Retinal pigment epithelial cell (primary cell): ENCODE results near the gene C4orf51.
"Not testable (repeated sequence)": the region's sequence is repeated elsewhere in the genome, so short reads cannot be mapped to it uniquely, and the experiment has no call there.

Experiments used
- DNase-seq: peaks from one replicate; pipeline ENCODE4 v3.0.0-alpha.2; 2010; ENCODE audit warnings: low read depth
- H3K4me3 ChIP-seq: 2 replicates; pipeline ENCODE4 v1.5.1; 2011; ENCODE audit warnings: mild to moderate bottlenecking, low read length, control low read depth, moderate library complexity
- CTCF ChIP-seq: conservative IDR thresholded peaks from 2 replicates; pipeline ENCODE4 v1.5.1; 2011; ENCODE audit warnings: low read depth, low read length, control low read depth, inconsistent platforms

The C4orf51 gene

DNA sequence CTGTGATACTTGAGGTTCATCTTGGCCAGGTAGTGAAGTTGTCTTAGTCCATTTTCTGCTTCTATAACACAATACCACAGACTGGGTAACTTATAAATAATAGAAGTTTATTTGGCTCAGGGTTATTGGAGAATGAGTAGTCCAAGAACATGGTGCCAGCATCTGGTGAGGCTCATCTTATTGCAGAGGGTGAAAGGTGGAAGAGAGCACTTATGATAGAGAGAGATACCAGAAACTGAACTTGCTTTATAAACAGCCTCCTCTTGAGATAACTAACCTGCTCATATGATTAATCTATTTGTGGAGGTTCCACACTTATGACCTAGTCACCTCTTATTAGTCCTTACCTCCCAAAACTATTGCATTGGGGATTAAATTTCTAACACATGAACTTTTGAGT is 1.6 kb downstream of the C4orf51 start:
- no peak for TF ChIP-seq CTCF
- DNase-seq = no peak
- H3K4me3 ChIP-seq = no peak overlapping the region

DNA sequence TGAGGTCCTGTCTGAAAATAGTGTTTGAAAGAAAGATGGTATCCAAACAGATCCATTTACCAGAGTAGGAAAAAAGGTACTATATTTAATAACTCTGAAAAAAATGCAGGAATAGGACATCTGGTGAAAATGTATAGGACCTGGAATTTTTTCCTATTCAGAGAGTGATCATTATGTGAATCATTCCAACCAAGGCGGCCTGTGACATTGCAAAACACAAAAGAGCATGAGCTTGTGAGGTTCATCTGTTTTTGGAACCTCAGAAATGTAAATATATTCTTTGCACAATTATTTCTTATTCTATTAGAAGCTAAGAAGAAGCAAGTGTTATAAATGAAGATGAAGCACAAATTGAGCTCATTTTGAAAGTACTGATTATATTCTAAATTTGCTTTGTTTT is 2.0 kb downstream of the C4orf51 start:
- TF ChIP-seq CTCF = no peak

DNA sequence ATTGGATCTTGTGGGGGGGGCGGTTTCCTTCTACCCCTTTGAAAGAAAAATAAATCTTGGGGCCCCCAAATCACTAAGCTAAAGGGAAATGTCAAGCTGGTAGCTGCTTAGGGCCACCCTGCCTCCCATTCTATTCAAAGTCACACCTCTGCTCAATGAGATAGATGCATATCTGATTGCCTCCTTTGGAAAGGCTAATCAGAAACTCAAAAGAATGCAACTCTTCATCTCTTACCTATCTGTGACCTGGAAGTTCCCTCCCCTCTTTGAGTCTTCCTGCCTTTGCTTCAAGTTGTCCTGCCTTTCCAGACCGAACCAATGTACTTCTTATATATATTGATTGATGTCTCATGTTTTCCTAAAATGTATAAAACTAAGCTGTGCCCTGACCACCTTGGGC is 7.0 kb downstream of the C4orf51 start:
- DNase-seq = no peak
- TF ChIP-seq CTCF = no peak
- H3K4me3 ChIP-seq = no peak overlapping the region

More for the DNA sequence above, 2.0 kb downstream of the C4orf51 start:
- no peak overlapping the region for H3K4me3 ChIP-seq
- DNase-seq = no peak

DNA sequence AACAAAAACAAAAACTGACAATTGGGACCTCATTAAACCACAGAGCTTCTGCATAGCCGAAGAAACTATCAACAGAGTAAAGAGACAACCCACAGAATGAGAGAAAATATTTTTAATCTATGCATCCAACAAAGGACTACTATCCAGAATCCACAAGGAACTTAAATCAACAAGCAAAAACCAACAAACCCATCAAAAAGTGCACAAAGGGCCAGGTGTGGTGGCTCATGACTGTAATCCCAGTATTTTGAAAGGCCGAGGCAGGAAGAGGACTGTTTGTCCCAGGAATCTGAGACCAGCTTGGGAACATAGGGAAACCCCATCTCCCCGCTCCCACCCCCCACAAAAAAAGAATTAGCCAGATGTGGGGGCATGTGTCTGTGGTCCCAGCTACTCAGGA is 10.7 kb downstream of the C4orf51 start:
- no peak for TF ChIP-seq CTCF
- no peak overlapping the region for H3K4me3 ChIP-seq
- no peak for DNase-seq

GRCh38 chr4:145691416-145691815 is 11.5 kb downstream of the C4orf51 start:
- not testable (repeated sequence) for H3K4me3 ChIP-seq, DNase-seq

- DNase-seq = no peak
- H3K4me3 ChIP-seq = no peak overlapping the region
- TF ChIP-seq CTCF = no peak
Measured at GRCh38 chr4:145694929-145695328, 15.0 kb downstream of the C4orf51 start.

DNA sequence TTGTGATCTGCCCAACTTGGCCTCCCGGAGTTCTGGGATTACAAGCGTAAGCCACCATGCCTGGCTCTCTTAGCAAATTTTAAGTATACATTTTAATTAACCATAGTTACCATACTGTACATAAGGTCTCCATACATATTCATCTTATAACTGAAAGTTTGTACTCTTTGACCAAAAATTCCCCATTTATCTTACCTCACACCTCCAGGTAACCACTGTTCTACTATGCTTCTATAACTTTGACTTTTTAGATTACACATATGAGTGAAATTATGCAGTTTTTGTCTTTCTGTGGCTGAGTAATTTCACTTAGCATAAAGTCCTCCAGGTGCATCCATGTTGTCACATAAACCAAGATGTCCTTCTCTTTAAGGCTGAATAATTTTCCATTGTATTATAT is 17.4 kb downstream of the C4orf51 start:
- no peak for DNase-seq
- H3K4me3 ChIP-seq = no peak overlapping the region
- TF ChIP-seq CTCF = no peak

DNA sequence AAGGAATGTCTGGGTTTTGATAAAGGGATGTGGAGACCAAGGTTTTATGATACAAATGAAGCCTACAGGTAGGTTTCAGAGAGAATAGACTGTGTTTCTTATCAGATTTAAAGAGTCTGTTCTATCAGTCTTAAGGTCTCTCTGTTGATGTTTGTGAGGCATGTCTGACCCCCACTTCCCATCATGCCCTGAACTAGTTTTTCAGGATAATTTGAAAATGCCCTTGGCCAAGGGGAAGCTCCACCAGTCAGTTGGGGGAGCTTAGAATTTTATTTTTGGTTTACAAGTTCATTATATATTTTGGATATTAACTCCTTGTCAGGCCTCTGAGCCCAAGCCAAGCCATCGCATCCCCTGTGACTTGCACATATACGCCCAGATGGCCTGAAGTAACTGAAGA is 18.6 kb downstream of the C4orf51 start:
- DNase-seq = no peak
- TF ChIP-seq CTCF = no peak
- no peak overlapping the region for H3K4me3 ChIP-seq
